Astrocyte (in vitro differentiated cells and primary cell): ENCODE data around the gene SLC35F2.

Source experiments
- CTCF ChIP-seq: IDR thresholded peaks from 2 replicates; pipeline ENCODE4 v1.5.1; 2011; ENCODE audit warnings: low read depth, mild to moderate bottlenecking, inconsistent platforms, low read length, moderate library complexity; ENCODE audit not compliant: insufficient read depth
- EZH2 ChIP-seq: IDR thresholded peaks from 2 replicates; pipeline ENCODE4 v1.6.1; 2012; ENCODE audit warnings: mild to moderate bottlenecking, low read length, inconsistent platforms; ENCODE audit not compliant: insufficient read depth

DNA sequence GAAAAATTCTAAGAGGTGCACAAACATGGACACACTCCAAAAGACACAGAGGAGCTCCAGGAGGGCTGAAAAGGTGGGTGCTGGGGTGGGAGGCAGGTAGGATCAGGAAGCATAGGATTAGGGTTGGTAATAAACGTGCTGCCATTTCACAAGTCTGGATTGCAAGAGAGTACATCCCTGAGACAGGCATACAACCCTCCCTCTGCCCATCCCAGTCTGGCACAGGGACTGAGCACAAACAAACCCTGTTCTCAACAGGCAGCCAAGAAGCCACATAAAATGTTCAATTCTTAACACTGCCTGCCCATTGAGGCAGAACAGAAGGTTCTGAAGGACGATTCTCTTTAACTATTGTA is 18.5 kb downstream of the SLC35F2 start:
- TF ChIP-seq EZH2 = no peak
- no peak for TF ChIP-seq CTCF
